ENCODE results near the gene SCP2D1.

DNA sequence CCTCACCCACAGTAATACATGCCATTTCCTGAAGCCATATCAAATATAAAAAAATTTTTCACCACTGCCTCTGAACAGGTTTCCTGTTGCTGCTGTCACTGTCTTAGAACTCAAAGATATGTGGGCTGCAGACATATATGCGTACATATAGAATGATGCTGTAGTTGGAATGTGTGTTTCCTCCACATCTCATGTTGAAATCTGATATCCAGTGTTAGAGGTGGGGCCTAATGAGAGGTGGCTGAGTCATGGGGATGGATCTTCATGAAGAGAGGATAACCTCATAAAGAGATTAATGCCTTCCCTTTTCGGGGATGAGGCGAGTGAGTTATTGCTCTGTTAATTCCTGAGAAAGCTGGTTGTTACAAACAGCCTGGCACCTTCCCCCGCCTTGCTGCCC, 7.7 kb upstream of the SCP2D1 start:
- no peak for TF ChIP-seq POLR2A (IDR thresholded peaks at IDR 0.05)
- TF ChIP-seq, protein P1, sequence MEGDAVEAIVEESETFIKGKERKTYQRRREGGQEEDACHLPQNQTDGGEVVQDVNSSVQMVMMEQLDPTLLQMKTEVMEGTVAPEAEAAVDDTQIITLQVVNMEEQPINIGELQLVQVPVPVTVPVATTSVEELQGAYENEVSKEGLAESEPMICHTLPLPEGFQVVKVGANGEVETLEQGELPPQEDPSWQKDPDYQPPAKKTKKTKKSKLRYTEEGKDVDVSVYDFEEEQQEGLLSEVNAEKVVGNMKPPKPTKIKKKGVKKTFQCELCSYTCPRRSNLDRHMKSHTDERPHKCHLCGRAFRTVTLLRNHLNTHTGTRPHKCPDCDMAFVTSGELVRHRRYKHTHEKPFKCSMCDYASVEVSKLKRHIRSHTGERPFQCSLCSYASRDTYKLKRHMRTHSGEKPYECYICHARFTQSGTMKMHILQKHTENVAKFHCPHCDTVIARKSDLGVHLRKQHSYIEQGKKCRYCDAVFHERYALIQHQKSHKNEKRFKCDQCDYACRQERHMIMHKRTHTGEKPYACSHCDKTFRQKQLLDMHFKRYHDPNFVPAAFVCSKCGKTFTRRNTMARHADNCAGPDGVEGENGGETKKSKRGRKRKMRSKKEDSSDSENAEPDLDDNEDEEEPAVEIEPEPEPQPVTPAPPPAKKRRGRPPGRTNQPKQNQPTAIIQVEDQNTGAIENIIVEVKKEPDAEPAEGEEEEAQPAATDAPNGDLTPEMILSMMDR (IDR thresholded peaks at IDR 0.05): no peak
